GM19193 (cell line): ENCODE data around the gene PEX7.

Experiments used
- POLR2A ChIP-seq: IDR thresholded peaks from 4 replicates; pipeline ENCODE4 v1.6.1; 2011; ENCODE audit not compliant: insufficient read depth, insufficient read length; ENCODE audit errors: extremely low read depth

Gene PEX7

DNA sequence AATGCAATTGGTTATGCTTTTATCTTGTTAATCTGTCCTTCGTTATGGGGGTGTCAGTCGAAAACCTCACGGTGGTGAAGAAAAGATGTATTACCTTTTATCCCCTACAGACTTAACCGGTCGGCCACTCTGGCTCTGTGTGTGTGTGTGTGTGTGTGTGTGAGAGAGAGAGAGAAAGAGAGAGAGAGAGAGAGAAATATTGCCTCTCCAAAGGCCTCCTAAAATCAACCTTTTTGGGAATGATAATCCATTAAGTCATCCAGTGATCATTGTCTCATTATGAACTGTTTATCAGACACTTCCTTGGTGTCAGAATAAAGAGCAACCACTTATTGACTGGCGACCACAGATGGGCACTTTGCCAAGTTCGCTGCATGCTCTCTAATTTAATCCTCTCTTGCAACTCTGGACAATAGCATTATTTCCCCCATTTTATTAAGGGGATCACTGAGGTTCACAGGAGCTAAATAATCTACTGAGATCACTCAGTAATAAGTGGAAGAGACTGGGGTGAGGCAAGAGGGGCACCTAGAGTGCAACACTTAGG lies 130.4 kb downstream of the PEX7 start:
- no peak for TF ChIP-seq POLR2A

DNA sequence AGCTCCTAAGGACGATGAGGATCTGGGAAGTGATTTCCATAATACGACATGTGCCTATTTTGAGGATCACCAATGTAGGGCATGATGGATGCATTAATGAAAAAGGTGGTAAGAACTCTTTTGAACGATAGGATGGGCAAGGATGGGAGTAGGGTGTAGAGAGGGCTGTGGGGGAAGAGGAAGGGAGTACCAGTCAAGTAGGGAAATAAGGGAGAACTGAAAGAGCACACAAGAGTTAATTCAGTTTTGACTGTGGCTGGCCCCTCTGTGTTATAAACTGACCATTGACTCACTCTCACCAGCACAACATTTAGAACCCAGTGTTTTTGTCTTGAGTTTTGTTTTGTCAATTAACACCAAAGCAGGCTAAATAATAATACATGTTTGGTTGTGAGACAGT lies 132.7 kb downstream of the PEX7 start:
- TF ChIP-seq POLR2A: no peak

- no peak for TF ChIP-seq POLR2A
Measured at GRCh38 chr6:136956590-136957544, 134.5 kb downstream of the PEX7 start.

GRCh38 chr6:136958168-136958567 lies 135.8 kb downstream of the PEX7 start:
- no peak for TF ChIP-seq POLR2A

DNA sequence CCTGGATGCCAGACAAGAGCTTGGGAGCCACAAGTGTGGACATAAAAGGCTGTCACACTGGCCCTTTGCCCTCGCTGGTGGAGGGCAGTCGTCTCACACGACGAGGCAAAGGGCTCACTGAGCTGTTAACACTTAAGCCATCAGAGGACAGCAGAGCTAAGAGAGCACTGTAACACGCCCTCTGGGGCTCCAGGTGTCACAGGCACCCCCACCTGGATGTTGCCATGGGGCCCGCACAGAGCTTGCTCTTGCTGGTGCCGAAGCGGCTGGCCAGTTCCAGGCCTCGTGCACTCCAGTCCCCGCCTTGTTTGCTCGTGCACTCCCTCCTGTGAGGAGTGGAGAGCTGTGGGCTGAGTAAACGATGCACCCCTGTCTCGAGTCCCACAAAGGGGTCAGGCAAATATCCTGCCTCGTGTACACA lies 137.1 kb downstream of the PEX7 start:
- no peak for TF ChIP-seq POLR2A

- TF ChIP-seq POLR2A: no peak
Measured at GRCh38 chr6:136960781-136961180, 138.4 kb downstream of the PEX7 start.

DNA sequence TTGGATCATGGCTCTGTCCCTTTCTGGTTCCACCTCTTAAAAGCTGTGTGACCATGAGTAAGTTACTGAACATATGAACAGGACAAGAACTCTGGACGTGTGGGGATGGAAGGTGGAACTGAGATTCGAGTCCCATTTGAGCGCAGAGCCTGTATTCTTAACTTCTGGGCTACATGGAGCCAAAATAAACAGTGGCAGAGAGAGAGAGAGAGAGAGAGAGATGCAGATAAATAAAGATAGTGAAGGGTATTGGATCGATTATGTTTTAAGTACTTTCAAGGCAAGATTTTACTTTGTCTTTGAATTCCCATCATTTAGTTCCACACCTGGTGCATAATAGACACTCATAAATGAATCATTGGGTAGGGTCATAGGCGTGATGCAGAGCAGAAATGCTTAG lies 139.5 kb downstream of the PEX7 start:
- no peak for TF ChIP-seq POLR2A

DNA sequence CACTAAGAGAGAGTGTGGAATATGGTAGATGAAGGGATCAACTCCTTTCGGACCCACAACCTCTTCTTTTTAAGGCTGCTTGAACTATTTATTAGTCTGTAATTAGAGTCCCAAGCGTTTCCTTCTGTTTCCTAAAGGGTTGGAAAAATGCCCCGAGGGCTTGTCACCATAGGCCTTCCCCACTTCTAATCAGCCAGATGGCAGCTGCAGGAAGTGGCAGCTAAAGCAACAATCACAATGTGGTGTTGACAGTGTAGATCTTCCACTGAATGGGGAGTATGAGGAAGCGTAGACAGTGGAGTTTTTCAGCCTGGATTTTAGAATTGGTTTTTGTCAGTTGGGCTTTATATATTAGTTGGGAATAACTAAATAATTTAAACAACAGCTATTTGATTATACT lies 140.3 kb downstream of the PEX7 start:
- TF ChIP-seq POLR2A: no peak

- no peak for TF ChIP-seq POLR2A
Measured at GRCh38 chr6:136963259-136963658, 140.9 kb downstream of the PEX7 start.
